ENCODE data around the gene SCGB1D1.

Gene SCGB1D1

GRCh38 chr11:62190011-62190410, at the start of gene SCGB1D1:
Gene SCGB1D1, plus strand, starts transcription at chr11:62190216. Its CDS starts 69 bp downstream, at chr11:62190285.
- DNase-seq: no peak

DNA sequence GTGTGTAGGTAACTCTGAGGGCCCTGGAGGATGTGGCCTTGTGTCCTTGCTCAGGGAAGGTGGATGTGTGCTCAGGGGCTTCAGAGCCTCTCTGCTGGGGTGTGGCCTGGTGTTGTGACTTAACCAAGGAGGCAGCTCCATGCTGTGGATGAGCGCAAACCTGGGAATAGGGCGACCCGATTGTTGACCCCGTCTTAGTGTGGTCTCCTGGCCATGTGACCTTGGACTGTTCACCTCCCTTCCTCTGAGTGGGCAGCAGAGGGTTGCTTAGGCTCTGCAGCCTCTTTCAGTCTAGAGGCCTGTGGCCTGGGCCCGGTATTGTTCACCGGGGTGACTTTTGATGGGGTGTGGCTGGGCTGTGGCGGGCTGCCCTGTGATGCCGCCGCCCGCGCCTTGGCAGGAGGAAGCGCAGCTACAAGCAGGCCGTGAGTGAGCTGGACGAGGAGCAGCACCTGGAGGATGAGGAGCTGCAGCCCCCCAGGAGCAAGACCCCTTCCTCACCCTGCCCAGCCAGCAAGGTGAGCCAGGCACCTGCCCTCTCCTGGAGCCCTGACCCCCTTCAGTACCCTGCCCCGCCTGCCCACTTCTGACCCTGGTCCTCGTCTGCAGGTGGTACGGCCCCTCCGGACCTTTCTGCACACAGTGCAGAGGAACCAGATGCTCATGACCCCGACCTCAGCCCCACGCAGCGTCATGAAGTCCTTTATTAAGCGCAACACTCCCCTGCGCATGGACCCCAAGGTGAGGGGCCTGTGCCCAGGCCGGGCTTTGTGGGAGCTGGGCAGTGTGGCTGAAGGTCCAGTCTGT, 49.5 kb upstream of the SCGB1D1 start:
- DNase-seq: no peak

DNA sequence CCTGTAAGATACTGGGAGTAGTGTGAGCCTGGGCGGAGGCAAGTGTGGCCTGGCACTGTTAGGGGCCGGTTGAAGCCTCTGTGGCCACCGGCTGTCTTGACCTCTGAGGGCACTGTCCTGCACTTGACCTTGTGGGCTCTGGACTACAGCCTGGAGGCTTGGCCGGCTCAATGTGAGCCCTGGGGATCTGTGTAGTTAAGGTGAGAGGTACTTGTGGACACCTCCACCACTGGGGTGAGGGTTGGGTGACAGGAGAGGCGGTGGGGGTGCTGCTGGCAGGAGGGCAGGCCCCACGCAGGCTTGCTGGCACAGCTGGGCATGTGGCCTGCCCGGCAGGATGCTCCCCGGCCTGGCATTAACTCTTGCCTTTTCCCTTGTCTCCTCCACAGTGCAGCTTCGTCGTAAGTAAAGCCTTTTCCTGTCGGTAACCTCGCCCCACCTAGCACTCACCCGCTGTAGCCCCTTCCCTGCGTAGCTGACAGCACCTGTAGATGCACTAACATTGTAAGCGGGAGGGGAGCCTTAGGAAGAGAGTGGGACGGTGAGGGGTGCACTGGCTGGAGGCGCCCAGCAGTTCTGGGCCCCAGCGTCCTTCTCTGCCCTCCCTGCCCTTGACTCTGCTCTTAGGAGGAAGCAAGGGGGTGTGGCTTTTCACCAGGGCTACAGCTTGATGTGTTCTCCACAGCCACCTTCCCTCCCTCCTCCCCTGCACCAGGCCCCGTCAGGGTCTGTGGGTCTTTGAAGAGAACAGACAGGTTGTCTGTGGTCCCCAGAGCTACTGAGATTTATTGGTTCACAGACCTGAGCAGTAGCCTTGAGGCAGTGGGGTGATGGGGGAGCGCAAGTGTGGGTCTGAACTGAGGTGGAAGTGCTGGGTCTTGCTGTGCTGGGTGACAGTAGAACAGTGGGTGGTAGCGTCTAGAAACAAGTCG, 48.6 kb upstream of the SCGB1D1 start:
- no peak for DNase-seq

DNA sequence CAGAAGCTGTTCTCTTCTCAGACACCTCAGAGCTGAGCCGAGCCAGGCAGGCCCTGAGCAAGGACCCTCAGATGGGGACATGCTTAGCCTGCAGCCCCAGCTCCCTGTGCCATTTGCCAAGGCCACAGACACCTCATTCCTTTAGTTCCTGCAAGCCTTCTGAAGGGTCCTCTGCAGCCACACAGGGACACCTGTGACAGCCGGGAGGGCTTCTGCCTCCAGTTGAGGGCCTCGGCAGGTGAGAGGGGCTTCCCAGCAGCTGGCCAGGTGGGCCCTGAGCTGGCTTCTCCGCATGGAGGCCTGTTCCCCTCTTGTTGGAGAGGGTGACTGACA, 48.0 kb upstream of the SCGB1D1 start:
- DNase-seq: no peak

DNA sequence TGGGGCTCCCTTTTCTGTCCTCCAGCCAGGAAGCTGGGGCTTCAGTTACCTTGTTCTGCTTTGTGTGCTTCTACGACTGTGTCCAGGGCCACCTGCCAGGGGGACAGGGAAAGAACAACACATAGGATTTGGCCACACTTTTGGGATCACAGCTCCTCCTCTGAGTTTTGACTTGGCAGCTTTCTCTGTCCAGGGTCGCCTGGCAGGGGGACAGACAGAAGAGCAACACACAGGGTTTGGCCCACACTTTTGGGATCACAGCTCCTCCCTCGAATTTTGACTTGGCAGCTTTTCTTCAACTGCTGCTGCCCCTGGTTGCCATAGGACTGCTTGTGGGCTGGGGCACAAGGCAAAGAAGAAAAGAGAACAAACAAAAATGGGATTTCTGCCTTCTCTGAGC, 47.1 kb upstream of the SCGB1D1 start:
- DNase-seq: peak; percentile 79

GRCh38 chr11:62143727-62144126, 46.3 kb upstream of the SCGB1D1 start:
- no peak for DNase-seq

DNA sequence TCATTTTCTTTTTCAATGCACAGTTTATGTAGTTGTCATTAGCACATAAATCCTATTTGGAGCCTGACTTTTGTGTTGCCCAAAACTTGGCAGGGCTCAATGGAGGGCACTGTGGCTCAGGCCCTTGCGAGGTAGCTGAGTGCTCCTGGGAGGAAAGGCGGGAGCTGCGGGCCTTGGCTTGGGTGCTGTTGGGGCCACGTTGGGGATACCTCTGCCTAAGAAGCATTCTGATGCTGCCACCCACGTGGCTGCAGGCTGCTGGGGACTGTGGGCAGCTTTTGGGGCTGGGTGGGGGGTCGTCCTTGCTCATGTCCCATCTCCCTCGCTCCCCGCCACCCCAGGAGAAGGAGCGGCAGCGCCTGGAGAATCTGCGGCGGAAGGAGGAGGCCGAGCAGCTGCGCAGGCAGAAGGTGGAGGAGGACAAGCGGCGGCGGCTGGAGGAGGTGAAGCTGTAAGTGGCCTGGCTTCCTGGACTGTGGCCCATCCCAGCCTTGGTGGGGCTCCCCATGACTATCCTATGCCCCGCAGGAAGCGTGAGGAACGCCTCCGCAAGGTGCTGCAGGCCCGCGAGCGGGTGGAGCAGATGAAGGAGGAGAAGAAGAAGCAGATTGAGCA, 45.3 kb upstream of the SCGB1D1 start:
- no peak for DNase-seq

GRCh38 chr11:62145261-62145871, 44.6 kb upstream of the SCGB1D1 start:
- DNase-seq: no peak

GRCh38 chr11:62146476-62147200, 43.4 kb upstream of the SCGB1D1 start:
- no peak for DNase-seq

GRCh38 chr11:62147545-62147944, 42.5 kb upstream of the SCGB1D1 start:
- DNase-seq: no peak

DNA sequence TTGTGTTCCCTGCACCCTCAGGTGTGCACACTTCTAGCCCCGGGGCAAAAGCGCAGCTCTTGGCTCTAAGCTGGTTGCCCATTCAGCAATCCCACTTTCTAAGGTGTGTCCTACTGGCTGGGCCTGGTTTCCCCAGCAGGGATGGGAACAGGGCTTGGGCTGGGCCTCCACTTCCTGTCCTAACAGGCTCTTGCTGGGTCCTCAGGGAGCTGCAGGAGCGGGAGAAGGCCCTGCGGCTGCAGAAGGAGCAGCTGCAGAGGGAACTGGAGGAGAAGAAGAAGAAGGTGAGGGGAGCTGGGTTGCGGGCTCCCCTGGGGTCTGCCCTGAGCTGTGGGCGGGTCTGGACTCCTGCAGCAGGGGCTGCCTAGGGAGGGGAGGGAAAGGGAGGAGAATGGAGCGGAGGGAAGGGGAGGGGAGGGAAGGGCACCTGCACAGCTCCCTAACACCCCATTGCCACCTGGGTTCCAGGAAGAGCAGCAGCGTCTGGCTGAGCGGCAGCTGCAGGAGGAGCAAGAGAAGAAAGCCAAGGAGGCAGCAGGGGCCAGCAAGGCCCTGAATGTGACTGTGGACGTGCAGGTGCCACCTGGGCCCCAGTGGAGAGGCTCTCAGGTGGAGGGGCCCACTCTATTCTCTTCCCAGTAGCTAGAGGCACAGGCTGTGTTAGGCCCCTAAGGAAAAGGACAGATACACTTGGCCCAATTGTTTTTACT, 41.6 kb upstream of the SCGB1D1 start:
- no peak for DNase-seq

DNA sequence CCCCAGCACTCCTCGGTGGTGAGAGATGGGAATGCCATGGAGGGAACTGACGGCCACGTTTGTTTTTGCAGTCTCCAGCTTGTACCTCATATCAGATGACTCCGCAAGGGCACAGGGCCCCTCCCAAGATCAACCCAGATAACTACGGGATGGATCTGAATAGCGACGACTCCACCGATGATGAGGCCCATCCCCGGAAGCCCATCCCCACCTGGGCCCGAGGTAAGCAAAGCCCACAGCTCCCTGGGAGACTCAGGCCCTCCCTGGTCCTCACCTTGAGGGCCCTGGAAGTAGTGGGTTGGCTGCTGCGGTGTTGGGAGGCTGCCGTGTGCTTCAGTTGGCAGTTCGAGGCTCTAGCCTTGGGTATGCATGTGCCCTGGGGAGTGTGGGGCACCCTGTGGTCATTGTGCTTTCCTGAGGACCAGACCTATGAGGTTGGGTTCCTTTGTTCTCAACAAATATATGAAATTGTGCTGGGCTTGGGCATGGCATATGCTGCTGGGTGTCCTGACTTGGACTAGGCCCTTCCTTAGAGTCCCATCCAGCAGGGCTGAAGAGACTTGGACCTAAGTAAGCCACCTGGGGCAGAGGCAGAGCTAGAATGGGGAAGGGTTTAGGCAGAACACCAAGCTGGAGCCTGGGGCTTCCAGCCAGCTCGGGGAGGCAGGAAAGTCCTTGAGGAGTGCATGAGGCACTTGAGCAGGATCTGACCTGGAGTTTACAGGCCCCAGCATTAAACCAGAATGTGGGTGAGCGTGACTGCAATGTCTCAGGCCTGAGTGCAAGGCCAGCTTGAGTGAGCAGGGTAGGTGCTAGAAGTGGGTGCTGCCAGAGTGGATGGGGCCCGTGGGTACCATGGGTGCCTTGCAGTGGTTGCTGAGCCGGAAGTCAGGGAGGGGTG, 39.8 kb upstream of the SCGB1D1 start:
- DNase-seq: no peak

- no peak for DNase-seq
Measured at GRCh38 chr11:62150887-62151736, 38.9 kb upstream of the SCGB1D1 start.

- no peak for DNase-seq
Measured at GRCh38 chr11:62151737-62152102, 38.3 kb upstream of the SCGB1D1 start.

DNA sequence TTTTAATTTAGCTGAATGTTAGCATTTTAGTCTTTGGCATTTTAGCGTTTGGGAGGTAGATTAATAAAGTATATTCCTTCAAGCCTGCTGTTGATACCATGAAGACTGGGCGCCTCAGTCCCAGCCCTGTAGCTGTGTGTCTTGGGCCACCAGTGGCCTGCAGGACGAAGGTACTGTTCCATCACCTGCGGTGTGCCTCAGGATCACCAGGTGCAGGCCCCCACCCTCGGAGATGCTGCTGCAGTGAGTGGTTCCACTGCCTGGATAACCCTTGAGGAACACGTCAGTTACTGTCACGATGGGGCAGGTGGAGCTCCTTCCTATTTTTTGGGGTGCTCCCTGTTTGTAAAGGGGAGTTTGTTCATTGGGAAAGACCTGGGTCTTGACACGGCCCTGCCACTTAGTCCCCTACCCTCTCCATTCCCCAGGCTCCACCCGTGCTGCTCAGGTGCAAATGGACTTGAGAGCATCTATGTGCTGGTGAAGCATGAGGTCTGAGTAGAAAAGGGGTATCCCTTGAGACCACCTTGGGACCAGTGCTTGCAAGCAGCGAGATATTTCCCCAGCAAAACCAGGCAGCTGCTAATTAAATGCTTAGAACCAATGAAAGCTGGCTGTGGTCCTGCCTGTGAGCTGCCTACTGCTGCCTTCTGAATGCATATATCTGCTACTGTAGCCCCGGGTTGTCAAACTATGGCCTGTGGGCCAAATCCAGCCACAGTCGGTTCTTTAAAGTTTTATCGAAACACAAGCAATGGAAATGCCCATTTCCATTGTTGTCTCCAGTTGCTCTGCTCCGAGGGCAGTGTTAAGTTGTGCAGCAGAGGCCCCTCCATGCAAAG, 37.5 kb upstream of the SCGB1D1 start:
- DNase-seq: no peak

GRCh38 chr11:62153087-62153395, 37.0 kb upstream of the SCGB1D1 start:
- DNase-seq: no peak

DNA sequence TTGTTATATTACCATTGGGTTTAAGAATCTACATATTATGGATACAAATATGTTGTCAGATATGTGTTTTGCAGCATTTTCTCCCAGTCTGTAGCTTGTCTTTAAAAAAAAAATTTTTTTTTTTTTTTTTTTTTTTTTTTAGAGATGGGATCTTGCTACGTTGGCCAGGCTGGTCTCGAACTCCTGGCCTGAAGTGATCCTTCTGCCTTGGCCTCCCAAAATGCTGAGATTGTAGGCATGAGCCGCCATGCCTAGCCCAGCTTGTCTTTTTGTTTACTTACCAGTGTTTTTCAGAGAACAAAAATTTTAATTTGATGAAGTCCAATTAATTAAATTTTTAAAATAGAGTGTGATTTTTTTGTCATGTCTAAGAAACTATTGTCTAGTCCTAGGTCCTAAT, 36.4 kb upstream of the SCGB1D1 start:
- DNase-seq: no peak

- no peak for DNase-seq
Measured at GRCh38 chr11:62157603-62158002, 32.4 kb upstream of the SCGB1D1 start.

GRCh38 chr11:62166371-62166770, 23.6 kb upstream of the SCGB1D1 start:
- no peak for DNase-seq
